ENCODE results near the gene MDM2. TPM values are rescaled to one million over a fixed set of nuclear protein-coding genes. Genes with fewer than 3 reads are reported as not detected.
A peak's percentile ranks its signal among the peaks of the same experiment; 100 is the strongest.

The MDM2 gene
- total RNA-seq, 2 experiments from 2014 or later = 143 to 318 TPM

DNA sequence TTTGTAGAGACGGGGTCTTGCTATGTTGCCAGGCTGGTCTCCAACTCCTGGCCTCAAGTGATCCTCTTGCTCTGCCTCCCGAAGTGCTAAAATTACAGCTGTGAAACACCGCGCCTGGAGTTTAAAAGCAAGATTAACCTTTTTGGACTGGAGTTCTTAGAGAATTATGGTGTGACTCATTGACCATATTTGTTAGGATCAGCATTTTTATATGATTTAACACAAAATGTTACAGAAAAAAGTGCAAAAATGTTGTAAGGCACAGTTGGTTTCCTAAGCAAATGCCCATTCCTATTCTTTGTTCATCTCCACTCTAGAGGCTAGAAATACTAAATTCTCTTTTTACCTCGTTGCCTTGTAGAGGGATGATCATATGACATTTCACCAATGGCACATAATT, 34.4 kb upstream of the MDM2 start:
- peak overlapping the region; percentile 100 for H3K27ac ChIP-seq (ENCODE audit: low read depth, low read length, poor library complexity, severe bottlenecking)
- ChIA-PET CTCF (ENCODE audit: unreplicated experiment) (interaction anchor here (0.6 kb wide), 1 partner anchor 20 kb away, joined by 3 read pairs; no protein-coding TSS in a partner anchor), POLR2A (interaction anchor here (0.5 to 5.6 kb wide), 15 partner anchors 9 to 298 kb away, joined by 3 to 48 read pairs (median 5); partner anchors contain the start of genes MDM2 and SLC35E3)
- H4K20me1 ChIP-seq (ENCODE audit: insufficient read depth, low read length) = no peaks in the 10 kb centered on the region
- no peaks in the 10 kb centered on the region for H3K79me2 ChIP-seq (ENCODE audit: insufficient read depth, low read depth, low read length)
- no peaks in the 10 kb centered on the region for H3K9me2 ChIP-seq (ENCODE audit: insufficient read depth, low read length)
- peaks cover 17% of the 10 kb centered on the region for H3K36me3 ChIP-seq (ENCODE audit: insufficient read depth, low read length)
- peak overlapping the region; percentile 45 for H3K4me3 ChIP-seq (ENCODE audit: low read depth, low read length, poor library complexity, severe bottlenecking)
- TF ChIP-seq EZH2phosphoT487 (IDR thresholded peaks at IDR 0.05; ENCODE audit: borderline replicate concordance, low read depth, low read length) = no peak
- TF ChIP-seq, protein P1, sequence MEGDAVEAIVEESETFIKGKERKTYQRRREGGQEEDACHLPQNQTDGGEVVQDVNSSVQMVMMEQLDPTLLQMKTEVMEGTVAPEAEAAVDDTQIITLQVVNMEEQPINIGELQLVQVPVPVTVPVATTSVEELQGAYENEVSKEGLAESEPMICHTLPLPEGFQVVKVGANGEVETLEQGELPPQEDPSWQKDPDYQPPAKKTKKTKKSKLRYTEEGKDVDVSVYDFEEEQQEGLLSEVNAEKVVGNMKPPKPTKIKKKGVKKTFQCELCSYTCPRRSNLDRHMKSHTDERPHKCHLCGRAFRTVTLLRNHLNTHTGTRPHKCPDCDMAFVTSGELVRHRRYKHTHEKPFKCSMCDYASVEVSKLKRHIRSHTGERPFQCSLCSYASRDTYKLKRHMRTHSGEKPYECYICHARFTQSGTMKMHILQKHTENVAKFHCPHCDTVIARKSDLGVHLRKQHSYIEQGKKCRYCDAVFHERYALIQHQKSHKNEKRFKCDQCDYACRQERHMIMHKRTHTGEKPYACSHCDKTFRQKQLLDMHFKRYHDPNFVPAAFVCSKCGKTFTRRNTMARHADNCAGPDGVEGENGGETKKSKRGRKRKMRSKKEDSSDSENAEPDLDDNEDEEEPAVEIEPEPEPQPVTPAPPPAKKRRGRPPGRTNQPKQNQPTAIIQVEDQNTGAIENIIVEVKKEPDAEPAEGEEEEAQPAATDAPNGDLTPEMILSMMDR (conservative IDR thresholded peaks at IDR 0.05; ENCODE audit: low read length) = no peak
- peak overlapping the region; percentile 75 for H3K4me2 ChIP-seq (ENCODE audit: low read length)
- DNase-seq (ENCODE audit: low spot score) = no peak
- H2AFZ ChIP-seq (ENCODE audit: low read length) = no peak overlapping the region
- no peaks in the 10 kb centered on the region for H3K9me3 ChIP-seq (ENCODE audit: low read length)
- intact Hi-C loops (cut with micrococcal nuclease; ENCODE audit: unreplicated experiment) = loop anchor here (2.0 kb wide), 2 partner anchors 13 to 27 kb away; partner anchors contain the start of gene SLC35E3
- peaks cover 84% of the 10 kb centered on the region for H3K4me1 ChIP-seq (ENCODE audit: insufficient read depth, low read length, poor library complexity, severe bottlenecking)
- BruUV-seq (replicated peaks) = no TSS peak

DNA sequence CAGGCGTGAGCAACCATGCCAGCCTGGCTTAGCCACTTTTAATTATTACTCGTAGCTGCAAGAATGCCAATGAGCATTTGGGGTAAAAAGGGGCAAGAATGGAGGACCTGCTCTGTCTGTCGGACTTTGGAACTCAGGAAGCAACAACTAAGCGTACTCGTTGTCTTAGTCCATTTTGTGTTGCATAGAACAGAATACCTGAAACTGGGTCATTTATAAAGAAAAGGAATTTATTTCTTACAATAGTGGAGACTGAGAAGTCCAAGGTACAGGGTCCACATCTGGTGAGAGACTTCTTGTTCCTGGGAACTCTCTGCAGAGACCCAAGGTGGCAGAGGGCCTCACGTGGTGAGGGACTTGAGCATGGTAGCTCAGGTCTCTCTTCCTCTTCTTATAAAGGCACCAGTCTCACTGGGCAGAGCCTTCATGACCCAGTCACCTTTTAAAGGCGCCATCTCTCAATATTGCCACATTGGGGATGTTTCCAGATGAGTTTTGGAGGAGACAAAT, 32.8 kb upstream of the MDM2 start:
- ChIA-PET POLR2A (interaction anchor here (1.3 to 5.6 kb wide), 8 partner anchors 7 to 42 kb away, joined by 3 to 48 read pairs (median 22); partner anchors contain the start of genes MDM2 and SLC35E3), CTCF (ENCODE audit: unreplicated experiment) (no interaction called here)
- Histone ChIP-seq H3K36me3 (ENCODE audit: insufficient read depth, low read length) (peaks cover 8% of the 10 kb centered on the region), H3K4me3 (ENCODE audit: low read depth, low read length, poor library complexity, severe bottlenecking) (no peak overlapping the region), H3K9me2 (ENCODE audit: insufficient read depth, low read length) (no peaks in the 10 kb centered on the region), H3K27ac (ENCODE audit: low read depth, low read length, poor library complexity, severe bottlenecking) (peak overlapping the region; percentile 100), H4K20me1 (ENCODE audit: insufficient read depth, low read length) (no peaks in the 10 kb centered on the region), H3K9me3 (ENCODE audit: low read length) (no peaks in the 10 kb centered on the region), H2AFZ (ENCODE audit: low read length) (peak overlapping the region; percentile 20; the same call in 1 of the 2 replicates), H3K4me2 (ENCODE audit: low read length) (peak overlapping the region; percentile 75), H3K4me1 (ENCODE audit: insufficient read depth, low read length, poor library complexity, severe bottlenecking) (peaks cover 85% of the 10 kb centered on the region), H3K79me2 (ENCODE audit: insufficient read depth, low read depth, low read length) (no peaks in the 10 kb centered on the region)
- no peak for DNase-seq (ENCODE audit: low spot score)
- TF ChIP-seq EZH2phosphoT487 (IDR thresholded peaks at IDR 0.05; ENCODE audit: borderline replicate concordance, low read depth, low read length) = no peak
- intact Hi-C loops (cut with micrococcal nuclease; ENCODE audit: unreplicated experiment) = no loop called here
- BruUV-seq (replicated peaks) = TSS peak; percentile 69

DNA sequence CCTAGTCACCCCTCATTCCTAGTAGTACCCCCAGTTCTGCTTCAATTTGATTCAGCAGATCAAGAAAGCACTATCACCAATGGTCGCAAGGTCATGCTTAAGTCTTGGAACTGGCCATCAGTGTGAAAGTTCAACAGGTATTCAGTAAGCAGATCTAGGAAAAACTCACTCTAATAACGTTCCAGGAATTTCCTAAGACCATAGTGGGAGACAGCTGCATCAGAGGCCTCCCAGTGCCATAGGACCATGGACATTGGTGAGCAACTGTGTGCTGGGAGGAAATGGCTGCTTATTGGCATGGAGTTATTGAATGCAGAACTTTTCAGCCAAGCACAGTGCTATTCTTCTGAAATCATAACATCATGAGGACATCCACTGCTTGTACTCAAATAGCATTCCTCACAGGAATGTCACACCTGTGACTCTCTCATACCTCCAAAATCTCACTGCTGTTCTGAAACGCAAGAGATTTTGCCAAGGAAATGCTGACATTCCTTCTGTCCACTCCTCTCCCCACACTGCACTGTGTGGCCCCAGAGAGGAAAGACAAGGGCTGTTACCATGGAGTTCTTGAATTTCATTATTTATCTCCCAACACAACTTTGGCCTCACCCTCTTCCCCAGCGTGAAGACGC, 30.9 kb upstream of the MDM2 start:
- no peaks in the 10 kb centered on the region for H3K79me2 ChIP-seq (ENCODE audit: insufficient read depth, low read depth, low read length)
- H2AFZ ChIP-seq (ENCODE audit: low read length) = no peak overlapping the region
- CTCF ChIA-PET (ENCODE audit: unreplicated experiment) = no interaction called here
- no peaks in the 10 kb centered on the region for H3K9me3 ChIP-seq (ENCODE audit: low read length)
- no peaks in the 10 kb centered on the region for H3K9me2 ChIP-seq (ENCODE audit: insufficient read depth, low read length)
- peak overlapping the region; percentile 22 for H3K4me2 ChIP-seq (ENCODE audit: low read length)
- intact Hi-C loops (cut with micrococcal nuclease; ENCODE audit: unreplicated experiment) = no loop called here
- POLR2A ChIA-PET = interaction anchor here (2.0 to 5.3 kb wide), 3 partner anchors 10 to 31 kb away, joined by 28 to 48 read pairs (median 31); partner anchors contain the start of gene MDM2
- H4K20me1 ChIP-seq (ENCODE audit: insufficient read depth, low read length) = no peaks in the 10 kb centered on the region
- no TSS peak for BruUV-seq (replicated peaks)
- TF ChIP-seq, protein P1 (conservative IDR thresholded peaks at IDR 0.05; ENCODE audit: low read length) = no peak
- no peak for TF ChIP-seq EZH2phosphoT487 (IDR thresholded peaks at IDR 0.05; ENCODE audit: borderline replicate concordance, low read depth, low read length)
- peaks cover 7% of the 10 kb centered on the region; the same call in 1 of the 2 replicates for H3K36me3 ChIP-seq (ENCODE audit: insufficient read depth, low read length)
- no peak for DNase-seq (ENCODE audit: low spot score)
- H3K4me3 ChIP-seq (ENCODE audit: low read depth, low read length, poor library complexity, severe bottlenecking) = no peak overlapping the region
- H3K27ac ChIP-seq (ENCODE audit: low read depth, low read length, poor library complexity, severe bottlenecking) = peak overlapping the region; percentile 100
- peaks cover 66% of the 10 kb centered on the region for H3K4me1 ChIP-seq (ENCODE audit: insufficient read depth, low read length, poor library complexity, severe bottlenecking)

Measured in OCI-LY7 (cell line).